H4 (cell line): ENCODE results near the gene MEIOSIN. TPM values are rescaled to one million over a fixed set of nuclear protein-coding genes. Genes with fewer than 3 reads are reported as not detected.
A peak's percentile ranks its signal among the peaks of the same experiment; 100 is the strongest.
"Not testable (repeated sequence)": the region's sequence is repeated elsewhere in the genome, so short reads cannot be mapped to it uniquely, and the experiment has no call there.

ENCODE experiments used
- DNase-seq: peaks from one replicate; pipeline ENCODE4 v3.0.0-alpha.2; 2015; ENCODE audit warnings: low spot score
- total RNA-seq: library from RNA; depleted of rRNA; stranded (reverse); fragments of >200 nt; shearing (Covaris generic); gene quantifications from 2 replicates; pipeline ENCODE4 v1.2.3, GENCODE V29; 2014; rRNA removed

The MEIOSIN gene
- total RNA-seq, 1 experiment from 2014 or later: not detected

DNA sequence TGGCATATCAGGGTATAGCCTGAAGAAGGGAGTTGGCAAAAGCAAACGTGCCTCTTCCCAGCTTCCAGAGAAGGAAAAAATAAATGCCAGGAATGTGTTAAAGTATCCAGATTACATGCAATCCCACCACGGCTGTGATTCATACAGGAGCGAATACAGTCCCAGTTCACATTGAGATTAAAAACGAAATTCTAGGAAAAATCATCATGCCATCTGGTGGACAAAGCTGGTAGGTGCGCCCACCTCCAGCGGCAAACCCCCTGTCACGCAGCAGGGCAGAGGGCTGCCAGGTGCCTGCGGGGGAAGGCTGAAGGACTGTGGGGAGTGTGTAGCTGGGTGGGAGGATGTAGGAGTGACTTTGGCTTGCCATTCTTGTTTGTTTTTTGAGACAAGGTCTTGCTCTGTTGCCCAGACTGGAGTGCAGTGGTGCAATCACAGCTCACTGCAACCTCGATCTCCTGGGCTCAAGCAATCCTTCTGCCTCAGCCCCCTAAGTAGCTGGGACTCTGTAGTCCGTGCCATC, 65.8 kb downstream of the MEIOSIN start:
- peak; percentile 47 for DNase-seq

DNA sequence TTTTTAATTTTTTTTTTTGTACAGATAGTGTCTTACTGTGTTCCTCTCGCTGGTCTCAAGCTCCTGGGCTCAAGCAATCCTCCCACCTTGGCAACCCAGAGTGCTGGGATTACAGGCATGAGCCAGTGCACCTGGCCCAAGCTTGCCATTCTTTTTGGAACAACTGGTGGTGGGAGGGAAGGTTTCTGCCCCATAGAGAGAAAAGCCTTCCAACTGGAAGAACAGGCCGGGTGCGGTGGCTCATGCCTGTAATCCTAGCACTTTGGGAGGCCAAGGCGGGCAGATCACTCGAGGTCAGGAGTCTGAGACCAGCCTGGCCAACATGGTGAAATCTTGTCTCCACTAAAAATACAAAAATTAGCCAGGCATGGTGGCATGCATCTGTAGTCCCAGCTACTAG, 66.3 kb downstream of the MEIOSIN start:
- not testable (repeated sequence) for DNase-seq

DNA sequence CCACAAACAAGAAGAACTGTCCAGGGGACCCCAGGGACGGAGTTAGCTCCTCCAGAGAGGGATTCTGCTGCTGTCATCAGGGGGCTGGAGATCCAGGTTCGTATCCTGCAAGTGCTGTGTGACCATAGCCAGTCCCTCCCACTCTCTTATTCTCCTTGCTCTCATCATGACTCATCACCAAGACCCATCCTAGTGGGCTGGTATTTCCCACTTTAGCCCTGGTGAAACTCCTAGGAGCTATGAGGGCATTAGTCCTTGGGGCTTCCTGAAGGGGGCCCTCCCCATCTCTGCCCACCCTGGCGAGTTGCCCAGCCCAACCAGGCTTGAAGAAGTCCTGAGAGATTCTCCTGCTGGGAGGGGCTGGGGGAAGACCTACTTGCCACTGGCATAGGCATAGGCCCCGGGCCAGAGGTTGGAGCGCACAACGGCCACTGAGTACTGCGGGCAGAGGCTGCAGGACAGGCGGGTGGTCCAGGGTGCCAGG, 66.9 kb downstream of the MEIOSIN start:
- peak; percentile 44 for DNase-seq

DNA sequence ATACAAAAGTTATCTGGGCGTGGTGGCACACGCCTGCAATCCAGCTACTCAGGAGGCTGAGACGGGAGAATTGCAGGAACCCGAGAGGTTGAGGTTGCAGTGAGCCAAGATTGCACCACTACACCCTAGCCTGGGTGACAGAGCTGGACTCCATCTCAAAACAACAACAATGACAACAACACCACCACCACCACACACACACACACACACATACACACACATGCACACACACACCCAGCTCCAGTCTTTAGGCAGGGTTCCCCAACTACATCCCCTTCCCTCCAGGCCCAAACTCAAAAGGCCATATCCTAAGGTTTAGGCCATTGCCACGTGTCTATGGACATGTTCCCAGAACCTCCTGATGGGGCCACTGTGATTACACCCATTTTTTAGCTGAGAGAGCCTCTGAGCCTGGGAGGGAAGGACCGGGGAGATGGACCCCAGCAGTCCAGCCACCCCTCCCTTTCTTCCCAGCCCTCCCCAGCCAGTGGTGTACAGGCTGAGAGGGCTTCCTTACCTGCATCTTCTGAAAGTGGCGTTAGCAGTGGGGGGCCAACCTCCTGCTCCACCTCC, 68.5 kb downstream of the MEIOSIN start:
- no peak for DNase-seq

DNA sequence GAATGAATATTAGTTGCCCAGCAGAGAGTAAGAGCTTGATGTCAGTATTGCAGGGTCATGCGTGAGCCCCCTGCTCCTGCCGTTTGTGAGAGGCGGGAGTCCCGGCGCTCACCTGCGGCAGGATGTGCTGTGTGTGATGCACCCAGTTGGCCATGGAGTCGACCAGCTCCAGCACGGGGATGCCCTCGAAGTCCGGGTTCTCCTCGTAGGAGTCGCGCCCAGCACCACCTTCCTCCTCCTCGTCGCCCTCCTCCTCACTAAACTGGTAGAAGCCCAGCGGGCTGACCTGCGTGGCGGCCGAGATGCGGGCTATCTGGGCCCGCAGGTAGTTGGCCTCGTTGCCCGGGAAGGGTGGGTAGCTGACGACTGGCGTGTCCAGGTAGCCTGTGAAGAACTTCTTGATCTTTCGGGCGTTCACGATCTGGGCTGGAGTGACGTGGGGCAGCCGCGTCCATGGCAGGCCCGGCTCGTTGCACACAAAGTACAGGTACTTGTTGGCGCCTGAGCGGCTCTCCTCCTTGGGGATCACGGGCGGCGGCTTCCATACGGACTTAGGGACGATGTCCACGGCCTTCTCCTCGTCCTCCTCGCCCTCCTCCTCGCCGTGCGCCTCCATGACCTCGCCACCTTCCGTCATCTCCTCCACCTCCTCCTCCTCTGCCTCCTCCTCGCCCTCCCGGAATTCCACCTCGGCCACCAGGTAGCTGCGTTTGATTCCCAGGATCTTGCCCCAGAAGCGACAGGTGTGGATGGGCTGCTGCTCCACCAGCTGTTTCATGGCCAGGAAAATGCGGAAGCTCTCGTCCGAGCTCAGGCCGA, 71.1 kb downstream of the MEIOSIN start:
- DNase-seq: no peak

DNA sequence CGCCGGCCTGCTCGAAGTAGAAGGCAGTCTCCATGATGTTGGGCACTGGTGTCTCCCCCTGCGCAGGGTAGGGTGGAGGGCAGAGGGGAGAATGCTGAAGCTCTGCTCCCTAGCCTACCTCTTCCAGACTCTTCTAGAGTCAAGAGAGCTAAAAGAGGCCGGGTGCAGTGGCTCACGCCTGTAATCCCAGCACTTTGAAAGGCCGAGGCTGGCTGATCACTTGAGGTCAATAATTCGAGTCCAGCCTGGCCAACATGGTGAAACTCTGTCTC, 71.7 kb downstream of the MEIOSIN start:
- no peak for DNase-seq

DNA sequence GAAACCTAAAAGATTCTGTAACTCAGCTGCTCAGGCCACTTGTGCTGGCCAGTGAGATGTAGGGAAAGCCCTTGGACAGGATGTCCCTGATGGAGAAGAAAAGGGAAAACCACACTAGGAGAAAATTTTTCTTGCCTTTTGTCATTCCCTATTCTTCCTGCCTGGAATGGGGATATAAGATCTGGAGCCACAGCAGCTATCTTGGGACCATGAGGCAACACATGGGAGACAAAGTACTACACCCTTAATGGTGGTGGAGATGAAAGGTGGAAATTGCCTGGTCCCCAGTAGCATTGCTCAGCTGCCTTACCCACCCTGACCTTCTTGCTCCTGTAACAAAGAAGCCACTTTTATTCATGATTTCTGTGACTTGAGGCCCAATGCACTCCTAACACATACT, 72.5 kb downstream of the MEIOSIN start:
- DNase-seq: no peak

DNA sequence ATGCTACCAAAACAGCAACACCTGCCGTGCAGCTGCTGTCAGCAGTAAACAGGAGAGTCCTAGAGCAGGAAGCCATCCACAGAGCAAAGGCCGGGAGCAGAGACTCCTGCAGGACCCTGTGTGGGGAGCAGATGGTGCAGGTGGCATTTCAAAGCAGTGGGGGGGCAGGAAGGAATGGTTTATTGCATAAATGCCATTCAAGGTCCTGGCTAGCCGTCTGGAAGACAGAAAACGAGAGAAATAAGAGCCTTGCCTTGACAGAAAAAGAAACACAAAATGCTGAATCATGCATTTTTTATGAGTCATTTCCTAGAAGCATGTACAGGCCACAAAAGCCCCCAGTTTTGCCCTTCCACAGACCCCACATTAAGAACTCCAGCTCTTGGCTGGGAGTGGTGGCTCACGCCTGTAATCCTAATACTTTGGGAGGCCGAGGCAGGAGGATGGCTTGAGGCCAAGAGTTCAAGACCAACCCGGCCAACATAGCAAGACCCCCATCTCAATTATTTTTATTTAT, 76.5 kb downstream of the MEIOSIN start:
- peak; percentile 43 for DNase-seq

DNA sequence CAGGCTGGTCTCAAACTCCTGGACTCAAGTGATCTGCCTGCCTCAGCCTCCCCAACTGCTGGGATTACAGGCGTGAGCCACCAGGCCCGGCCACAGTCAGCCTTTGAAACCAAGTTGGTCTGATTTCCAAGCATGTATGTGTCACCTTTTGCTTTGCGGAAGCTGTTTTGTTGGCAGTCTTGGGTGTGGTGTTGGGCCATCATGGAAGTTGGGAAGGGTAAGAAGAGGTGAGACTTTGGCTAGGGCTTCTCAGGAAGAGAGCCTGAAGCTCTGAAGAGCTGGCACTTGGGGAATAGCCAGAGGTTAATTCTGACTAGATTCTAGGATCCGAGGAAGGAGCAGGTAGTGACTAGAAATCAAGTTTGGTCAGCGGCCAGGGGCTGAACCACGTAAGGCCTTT, 79.1 kb downstream of the MEIOSIN start:
- no peak for DNase-seq

Other genes with a start within 250 kb of the MEIOSIN start
- 3.5 and 6.1 TPM in 2 replicates for gene RTN2, start 236.4 kb upstream of the MEIOSIN start, total RNA-seq
- 0.21 and 1.1 TPM in 2 replicates for gene PPM1N, start 235.0 kb upstream of the MEIOSIN start, total RNA-seq
- gene VASP, start 226.0 kb upstream of the MEIOSIN start, total RNA-seq: 29.1 and 43.5 TPM in 2 replicates
- gene OPA3, start 148.6 kb upstream of the MEIOSIN start, total RNA-seq: 4.8 and 5.3 TPM in 2 replicates
- gene GPR4, start 131.2 kb upstream of the MEIOSIN start, total RNA-seq: not detected in 2 replicates
- 5.1 and 11.7 TPM in 2 replicates for gene EML2, start 94.0 kb upstream of the MEIOSIN start, total RNA-seq
- gene GIPR, start 65.2 kb upstream of the MEIOSIN start, total RNA-seq: not detected in 2 replicates
- gene SNRPD2, start 41.5 kb upstream of the MEIOSIN start, total RNA-seq: 318 and 326 TPM in 2 replicates
- 5.4 and 5.9 TPM in 2 replicates for gene QPCTL, start 40.8 kb upstream of the MEIOSIN start, total RNA-seq
- gene FBXO46, start 2.5 kb upstream of the MEIOSIN start, total RNA-seq: 2.3 and 2.8 TPM in 2 replicates
- gene SIX5, start 35.8 kb downstream of the MEIOSIN start, total RNA-seq: 2.9 and 3.2 TPM in 2 replicates
- gene DMPK, start 49.1 kb downstream of the MEIOSIN start, total RNA-seq: 1.6 and 2.2 TPM in 2 replicates
- 5.9 and 7.8 TPM in 2 replicates for gene DMWD, start 59.4 kb downstream of the MEIOSIN start, total RNA-seq
- gene RSPH6A, start 81.9 kb downstream of the MEIOSIN start, total RNA-seq: not detected in 2 replicates
- gene SYMPK, start 129.7 kb downstream of the MEIOSIN start, total RNA-seq: 13.2 and 17.7 TPM in 2 replicates
- gene FOXA3, start 130.9 kb downstream of the MEIOSIN start, total RNA-seq: 0.31 TPM in 1 of 2 replicates, not detected in the other
- 8.7 and 13.0 TPM in 2 replicates for gene IRF2BP1, start 152.7 kb downstream of the MEIOSIN start, total RNA-seq
- 0.52 and 0.78 TPM in 2 replicates for gene MYPOP, start 169.2 kb downstream of the MEIOSIN start, total RNA-seq
- not detected in 2 replicates for gene NANOS2, start 181.3 kb downstream of the MEIOSIN start, total RNA-seq
- 0.19 and 0.37 TPM in 2 replicates for gene NOVA2, start 240.4 kb downstream of the MEIOSIN start, total RNA-seq